HG03095 (cell line): ENCODE results near the gene KCNF1.

Experiments
- ATAC-seq: cut with Tn5 transposase; IDR thresholded peaks from one replicate; pipeline ENCODE4 v1.9.1; 2021; ENCODE audit warnings: moderate library complexity; ENCODE audit not compliant: unreplicated experiment

KCNF1 gene

GRCh38 chr2:10911291-10912075, at the start of gene KCNF1:
Gene KCNF1 (plus strand): TSS chr2:10911934. CDS start chr2:10912427, 493 bp downstream.
- ATAC-seq: no peak

GRCh38 chr2:10862330-10862729, 49.4 kb upstream of the KCNF1 start:
- ATAC-seq: no peak

- ATAC-seq: no peak
Measured at GRCh38 chr2:10863047-10863446, 48.7 kb upstream of the KCNF1 start.

GRCh38 chr2:10863837-10864236, 47.9 kb upstream of the KCNF1 start:
- ATAC-seq: peak; percentile 62

GRCh38 chr2:10864251-10864650, 47.5 kb upstream of the KCNF1 start:
- ATAC-seq: no peak

- ATAC-seq: peak; percentile 81
Measured at GRCh38 chr2:10864861-10865636, 46.7 kb upstream of the KCNF1 start.

- ATAC-seq: no peak
Measured at GRCh38 chr2:10865841-10866240, 45.9 kb upstream of the KCNF1 start.

- ATAC-seq: no peak
Measured at GRCh38 chr2:10867692-10868420, 43.9 kb upstream of the KCNF1 start.

- no peak for ATAC-seq
Measured at GRCh38 chr2:10868465-10869314, 43.0 kb upstream of the KCNF1 start.

GRCh38 chr2:10871978-10872377, 39.8 kb upstream of the KCNF1 start:
- ATAC-seq: no peak

- ATAC-seq: no peak
Measured at GRCh38 chr2:10873171-10873570, 38.6 kb upstream of the KCNF1 start.

GRCh38 chr2:10873790-10874437, 37.8 kb upstream of the KCNF1 start:
- peak; percentile 42 for ATAC-seq

GRCh38 chr2:10875126-10875525, 36.6 kb upstream of the KCNF1 start:
- no peak for ATAC-seq

GRCh38 chr2:10876394-10876793, 35.3 kb upstream of the KCNF1 start:
- ATAC-seq: no peak

GRCh38 chr2:10876963-10877362, 34.8 kb upstream of the KCNF1 start:
- ATAC-seq: no peak

GRCh38 chr2:10877651-10878111, 34.1 kb upstream of the KCNF1 start:
- no peak for ATAC-seq

- ATAC-seq: no peak
Measured at GRCh38 chr2:10878268-10878915, 33.3 kb upstream of the KCNF1 start.

GRCh38 chr2:10879159-10879558, 32.6 kb upstream of the KCNF1 start:
- no peak for ATAC-seq
